Measurements from ENCODE around the gene LSM7. TPM values are rescaled to one million over a fixed set of nuclear protein-coding genes. Genes with fewer than 3 reads are reported as not detected.
A peak's percentile ranks its signal among the peaks of the same experiment; 100 is the strongest.

Gene LSM7
- total RNA-seq, 3 donors from 2014 or later, result 95.1 to 188 (median 125) TPM

- Histone ChIP-seq H3K27ac (no peak overlapping the region), H3K4me1 (no peaks in the 10 kb centered on the region), H3K4me3 (no peak overlapping the region), H3K27me3 (peaks cover 9 to 17% of the 10 kb centered on the region in 2 donors), H3K9me3 (peaks cover 14 to 19% of the 10 kb centered on the region in 2 donors), H3K36me3 (no peaks in the 10 kb centered on the region)
- no peak for DNase-seq (ENCODE audit: low spot score in 2 of 2)
- TF ChIP-seq POLR2AphosphoS5 (IDR thresholded peaks at IDR 0.05), result no peak
- TF ChIP-seq CTCF (IDR thresholded peaks at IDR 0.05), result no peak
- no peak for TF ChIP-seq POLR2A (IDR thresholded peaks at IDR 0.05)
- intact Hi-C loops (cut with DNase I; ENCODE audit: low total_unique reads), result no loop called here
Measured at GRCh38 chr19:2315121-2315817, 13.1 kb downstream of the LSM7 start.

- no peaks in the 10 kb centered on the region for H3K36me3 ChIP-seq
- H3K27ac ChIP-seq, result no peak overlapping the region
- H3K4me1 ChIP-seq, result no peaks in the 10 kb centered on the region
- intact Hi-C loops (cut with DNase I; ENCODE audit: low total_unique reads), result no loop called here
- H3K9me3 ChIP-seq, result peaks cover 14 to 19% of the 10 kb centered on the region in 2 donors
- DNase-seq (ENCODE audit: low spot score in 2 of 2), result no peak
- TF ChIP-seq CTCF (IDR thresholded peaks at IDR 0.05), result no peak
- peaks cover 9 to 26% of the 10 kb centered on the region in 2 donors for H3K27me3 ChIP-seq
- no peak overlapping the region for H3K4me3 ChIP-seq
Measured at GRCh38 chr19:2312820-2313501, 15.4 kb downstream of the LSM7 start.

GRCh38 chr19:2311093-2311492 is 17.3 kb downstream of the LSM7 start:
- Histone ChIP-seq H3K27ac (no peak overlapping the region), H3K4me3 (no peak overlapping the region), H3K27me3 (peaks cover 18 to 39% of the 10 kb centered on the region in 2 donors), H3K9me3 (peaks cover 14 to 19% of the 10 kb centered on the region in 2 donors), H3K36me3 (no peaks in the 10 kb centered on the region), H3K4me1 (no peaks in the 10 kb centered on the region)
- DNase-seq (ENCODE audit: low spot score in 2 of 2), result no peak
- TF ChIP-seq CTCF (IDR thresholded peaks at IDR 0.05) (no peak), POLR2AphosphoS5 (IDR thresholded peaks at IDR 0.05) (no peak), POLR2A (IDR thresholded peaks at IDR 0.05) (no peak)
- intact Hi-C loops (cut with DNase I; ENCODE audit: low total_unique reads), result no loop called here

- no peaks in the 10 kb centered on the region for H3K4me1 ChIP-seq
- peaks cover 4 to 6% of the 10 kb centered on the region in 2 donors for H3K9me3 ChIP-seq
- no peak overlapping the region for H3K27ac ChIP-seq
- TF ChIP-seq CTCF (IDR thresholded peaks at IDR 0.05), result no peak
- no peak for TF ChIP-seq POLR2A (IDR thresholded peaks at IDR 0.05)
- no peak for TF ChIP-seq POLR2AphosphoS5 (IDR thresholded peaks at IDR 0.05)
- intact Hi-C loops (cut with DNase I; ENCODE audit: low total_unique reads), result no loop called here
- peaks cover 18 to 39% of the 10 kb centered on the region in 2 donors for H3K27me3 ChIP-seq
- no peaks in the 10 kb centered on the region for H3K36me3 ChIP-seq
- no peak overlapping the region for H3K4me3 ChIP-seq
- no peak for DNase-seq (ENCODE audit: low spot score in 2 of 2)
Measured at GRCh38 chr19:2309734-2310362, 18.5 kb downstream of the LSM7 start.

GRCh38 chr19:2308114-2308556 is 20.3 kb downstream of the LSM7 start, which contains the start of gene LINGO3:
LINGO3 (minus strand) TSS chr19:2308154; CDS start chr19:2291776, 16,378 bp downstream.
- no peak for TF ChIP-seq POLR2AphosphoS5 (IDR thresholded peaks at IDR 0.05)
- no peak for TF ChIP-seq POLR2A (IDR thresholded peaks at IDR 0.05)
- no peak for TF ChIP-seq CTCF (IDR thresholded peaks at IDR 0.05)
- Histone ChIP-seq H3K27ac (no peak within 1 kb of the TSS), H3K9me3 (no peaks in the 10 kb centered on the region), H3K36me3 (no peaks in the 10 kb centered on the region), H3K4me3 (peak within 1 kb of the TSS in 2 of 3 donors; percentile 32 to 47), H3K4me1 (no peaks in the 10 kb centered on the region), H3K27me3 (peaks cover 17 to 34% of the 10 kb centered on the region in 2 donors)
- intact Hi-C loops (cut with DNase I; ENCODE audit: low total_unique reads), result no loop called here
- DNase-seq (ENCODE audit: low spot score in 2 of 2), result no peak

All from breast epithelium (tissue), 4 donors.